Measurements from ENCODE around the gene RAD51B.

GRCh38 chr14:67853715-67854114, 34.1 kb downstream of the RAD51B start:
- TF ChIP-seq CTCF (IDR thresholded peaks at IDR 0.05) (no peak), POLR2A (IDR thresholded peaks at IDR 0.05) (no peak)
